ENCODE measurements around the gene GANAB.
"Not testable (repeated sequence)": the region's sequence is repeated elsewhere in the genome, so short reads cannot be mapped to it uniquely, and the experiment has no call there.

The GANAB gene

DNA sequence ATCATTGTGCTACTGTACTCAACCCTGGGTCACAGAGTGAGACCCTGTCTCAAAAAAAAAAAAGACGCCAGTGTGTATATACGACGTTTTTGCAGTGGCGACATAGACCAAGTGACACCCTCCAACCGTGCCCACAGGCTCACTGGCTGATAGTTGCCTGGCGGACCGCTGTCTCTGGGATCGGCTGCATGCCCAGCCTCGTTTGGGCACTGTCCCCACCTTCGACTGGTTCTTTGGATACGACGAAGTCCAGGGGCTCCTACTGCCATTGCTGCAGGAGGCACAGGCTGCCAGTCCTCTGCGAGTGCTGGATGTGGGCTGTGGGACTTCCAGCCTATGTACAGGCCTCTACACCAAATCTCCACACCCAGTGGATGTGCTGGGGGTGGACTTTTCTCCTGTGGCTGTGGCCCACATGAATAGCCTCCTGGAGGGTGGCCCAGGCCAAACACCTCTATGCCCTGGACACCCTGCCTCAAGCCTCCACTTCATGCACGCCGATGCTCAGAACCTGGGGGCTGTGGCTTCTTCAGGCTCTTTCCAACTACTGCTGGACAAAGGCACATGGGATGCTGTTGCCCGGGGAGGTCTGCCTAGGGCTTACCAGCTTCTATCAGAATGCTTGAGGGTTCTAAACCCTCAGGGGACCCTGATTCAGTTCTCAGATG is 20.0 kb upstream of the GANAB start:
- DNase-seq, result no peak

GRCh38 chr11:62665599-62666258 is 19.3 kb upstream of the GANAB start:
- DNase-seq, result peak; percentile 66

DNA sequence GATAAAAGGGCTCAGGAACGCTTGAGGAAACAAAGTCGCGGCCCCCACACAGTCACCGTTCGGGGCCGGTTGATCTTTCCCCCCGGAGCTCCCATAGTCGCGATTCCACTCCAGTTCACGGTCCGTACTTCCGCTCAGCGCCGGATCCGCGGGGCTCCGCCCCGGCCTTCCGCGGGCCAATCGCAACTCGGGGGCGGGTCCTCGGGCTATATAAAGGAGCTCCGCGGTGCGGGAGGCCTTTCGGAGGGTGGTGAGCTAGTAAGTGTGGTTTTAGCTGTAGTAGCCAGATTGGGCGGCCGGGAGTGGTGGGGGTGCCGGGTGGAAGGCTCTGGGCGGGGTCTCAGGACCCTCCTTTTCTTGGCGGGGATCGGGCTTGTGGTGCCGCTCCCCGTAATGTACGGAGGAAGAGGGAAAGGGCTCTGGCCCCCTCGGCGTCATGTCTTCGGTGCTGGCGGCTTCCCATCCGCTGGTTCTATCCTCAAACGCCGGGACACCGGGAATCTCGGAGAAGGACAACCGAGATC is 18.7 kb upstream of the GANAB start, which contains the start of the genes C11orf98 and CSKMT:
TSS of gene C11orf98 (minus strand) at position 136 of the 524 bp plus-strand sequence. CDS start at position 95, 41 bp downstream.
TSS of gene CSKMT (plus strand) at position 238 of the 524 bp plus-strand sequence. CDS start 568 bp downstream, outside the sequence.
- peak; percentile 98 for DNase-seq

GRCh38 chr11:62664405-62665074 is 18.1 kb upstream of the GANAB start:
- no peak for DNase-seq

DNA sequence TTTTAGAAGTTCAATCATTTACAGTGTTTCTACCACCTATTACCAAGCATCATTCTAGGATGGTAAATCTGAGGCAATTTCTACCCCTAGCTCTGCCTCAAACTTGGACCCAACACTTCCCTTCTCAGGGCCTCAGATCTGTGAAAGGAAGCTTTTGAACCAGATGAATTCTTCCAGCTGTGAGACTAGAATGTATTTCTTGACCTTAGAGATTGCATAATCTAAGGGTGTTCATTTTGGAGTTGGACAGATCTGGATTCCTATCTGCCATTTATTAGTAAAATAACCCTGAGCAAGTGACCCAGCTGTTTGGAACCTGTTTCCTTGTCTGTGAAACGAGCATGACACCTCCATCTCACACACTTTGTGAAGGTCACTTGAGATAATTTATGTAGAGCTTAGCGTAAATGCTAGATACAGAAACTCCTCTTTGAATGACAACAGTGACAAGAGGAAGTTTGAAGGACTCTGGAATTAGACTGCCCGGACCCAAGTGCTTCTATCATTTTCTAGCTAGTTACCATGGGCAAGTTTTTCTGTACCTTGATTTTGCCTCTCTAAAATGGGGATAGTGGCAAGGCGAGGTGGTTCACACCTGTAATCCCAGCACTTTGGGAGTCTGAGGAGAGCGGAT is 10.5 kb upstream of the GANAB start:
- no peak for DNase-seq

- DNase-seq, result no peak
Measured at GRCh38 chr11:62654297-62654696, 7.9 kb upstream of the GANAB start.

DNA sequence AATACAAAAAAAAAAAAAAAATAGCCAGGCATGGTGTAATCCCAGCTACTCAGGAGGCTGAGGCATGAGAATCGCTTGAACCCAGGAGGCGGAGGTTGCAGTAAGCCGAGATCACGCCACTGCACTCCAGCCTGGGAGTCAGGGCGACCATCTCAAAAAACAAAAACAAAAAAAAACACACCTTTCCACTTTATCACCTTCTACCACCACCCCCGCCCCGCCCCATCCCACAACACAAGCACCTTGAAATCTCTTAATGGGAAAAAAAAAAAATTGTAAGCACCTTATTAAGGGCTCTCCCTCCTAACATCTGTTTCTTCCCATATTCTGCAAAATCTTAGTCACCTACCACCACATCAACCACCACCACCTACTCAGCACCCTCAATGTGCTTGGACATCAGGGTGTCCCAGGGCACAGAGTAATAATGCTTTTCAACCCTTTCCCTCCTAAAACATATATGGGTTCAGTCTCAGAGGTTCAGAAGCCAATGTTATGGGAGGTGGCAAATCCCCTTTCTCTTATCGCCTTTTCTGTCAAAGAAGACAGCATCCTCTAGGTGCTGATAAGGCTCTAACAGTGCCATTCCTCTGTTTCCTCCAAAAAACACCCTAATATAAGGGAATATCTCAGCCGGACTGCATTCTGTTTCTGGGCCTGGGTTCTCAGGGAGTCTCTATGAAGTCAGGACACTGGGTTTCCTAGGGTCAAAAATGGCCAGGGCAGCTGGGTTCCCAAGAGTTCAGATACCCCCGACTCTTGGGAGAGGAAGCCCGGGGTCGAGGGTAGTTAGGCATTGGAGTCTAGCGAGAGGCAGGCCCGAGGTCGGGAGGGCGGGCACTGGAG is 6.0 kb upstream of the GANAB start:
- no peak for DNase-seq

DNA sequence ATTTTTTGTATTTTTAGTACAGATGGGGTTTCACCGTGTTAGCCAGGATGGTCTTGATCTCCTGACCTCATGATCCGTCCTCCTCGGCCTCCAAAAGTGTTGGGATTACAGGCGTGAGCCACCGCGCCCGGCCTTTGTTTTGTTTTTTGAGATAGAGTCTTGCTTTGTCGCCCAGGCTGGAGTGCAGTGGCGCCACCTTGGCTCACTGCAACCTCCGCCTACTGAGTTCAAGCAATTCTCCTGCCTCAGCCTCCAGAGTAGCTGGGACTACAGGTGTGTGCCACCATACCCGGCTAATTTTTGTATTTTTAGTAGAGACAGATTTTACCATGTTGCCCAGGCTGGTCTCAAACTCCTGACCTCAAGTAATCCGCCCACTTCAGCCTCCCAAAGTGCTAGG is 3.9 kb upstream of the GANAB start:
- not testable (repeated sequence) for DNase-seq

DNA sequence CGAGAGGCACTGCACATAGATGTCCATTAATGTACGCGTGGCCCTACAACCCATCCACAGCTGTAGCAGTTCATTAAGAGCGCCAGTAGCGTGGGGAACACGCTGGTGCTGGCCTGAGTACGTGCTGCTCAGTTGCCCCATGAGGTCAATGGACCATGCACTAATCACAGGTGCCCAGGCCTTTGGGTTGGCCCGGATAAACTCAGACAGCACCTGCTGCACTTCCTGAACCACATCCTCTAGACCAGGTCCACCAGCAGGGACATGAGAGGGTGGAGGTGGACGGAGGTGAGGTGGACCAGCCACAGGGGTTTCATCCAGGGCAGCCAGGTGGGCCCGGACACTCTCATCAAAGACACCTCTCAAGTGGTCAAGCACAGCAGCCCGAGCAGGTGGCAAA is 3.1 kb upstream of the GANAB start:
- no peak for DNase-seq

- DNase-seq, result no peak
Measured at GRCh38 chr11:62648967-62649364, 2.6 kb upstream of the GANAB start.

- DNase-seq, result no peak
Measured at GRCh38 chr11:62648185-62648966, 2.0 kb upstream of the GANAB start.

DNA sequence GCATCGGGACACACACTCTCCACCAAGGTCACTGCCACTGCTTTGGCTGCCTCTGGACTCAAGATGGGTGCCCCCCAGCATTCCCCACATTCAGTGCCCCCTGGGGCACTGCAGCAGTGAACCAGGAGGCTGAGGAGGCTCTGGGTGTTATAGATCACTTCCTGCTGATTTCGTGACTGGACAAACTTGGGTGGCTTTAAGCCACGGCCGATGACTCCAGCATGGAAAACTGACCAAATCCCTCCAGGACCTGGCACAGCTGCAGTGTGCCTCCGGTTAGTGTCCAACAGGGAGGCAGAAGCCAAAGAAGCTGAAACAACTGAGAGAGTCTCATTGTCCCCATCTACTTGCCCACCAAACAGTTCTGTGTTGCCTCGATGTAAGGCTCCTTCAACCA is 1.2 kb upstream of the GANAB start:
- DNase-seq, result no peak

DNA sequence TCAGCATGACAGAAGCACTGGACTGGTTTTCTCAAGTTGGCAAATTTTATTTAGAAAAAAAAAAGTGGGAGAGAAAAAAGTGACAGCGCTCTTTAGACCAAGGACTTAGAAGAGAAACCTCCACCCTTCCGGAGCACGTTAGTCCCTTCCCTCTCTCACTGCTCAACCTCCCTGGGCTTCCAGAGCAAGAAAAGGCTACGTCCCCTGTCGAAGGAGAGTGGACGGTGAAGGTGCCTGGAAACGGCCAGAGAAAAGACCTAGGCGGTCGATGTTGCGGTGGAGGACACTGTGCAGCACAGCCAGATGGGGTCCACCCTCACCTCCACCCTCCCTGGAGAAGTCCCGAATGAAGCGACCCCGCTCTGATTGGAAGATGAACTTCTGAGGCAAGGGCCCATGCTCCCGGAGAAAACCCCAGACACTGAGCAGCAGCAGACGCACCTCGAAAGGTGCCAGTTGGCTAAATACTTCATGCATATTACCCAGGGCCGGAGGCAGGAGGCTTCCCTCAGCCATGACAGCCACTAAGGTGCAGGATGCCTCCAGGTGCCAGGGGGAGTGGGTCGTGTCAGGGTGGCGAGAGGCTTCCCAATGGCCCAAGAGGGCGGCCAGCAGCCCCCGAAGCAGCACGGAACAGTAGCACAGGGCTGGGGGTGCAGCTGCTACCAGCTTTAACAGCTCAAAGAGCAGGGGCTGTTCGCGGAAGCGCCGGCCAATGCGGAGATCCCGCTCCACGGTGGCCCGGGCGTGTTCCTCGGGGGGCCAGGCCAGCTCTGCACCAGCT is 604 bp upstream of the GANAB start:
- no peak for DNase-seq

DNA sequence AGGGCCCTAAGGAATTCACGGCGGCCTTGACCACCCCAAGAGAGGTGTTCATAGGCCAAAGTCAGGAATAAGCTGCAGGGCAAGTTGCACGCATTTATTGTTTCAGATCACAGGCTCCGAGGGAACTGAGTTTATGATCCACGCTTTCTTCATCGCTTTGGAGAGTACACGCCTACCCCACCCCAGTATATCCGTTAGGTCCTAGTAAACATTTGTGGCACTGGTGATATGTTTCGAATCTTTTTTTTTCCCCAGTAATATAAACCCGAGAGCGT is 805 bp downstream of the GANAB start:
- DNase-seq, result no peak

- no peak for DNase-seq
Measured at GRCh38 chr11:62644220-62644619, 2.2 kb downstream of the GANAB start.

DNA sequence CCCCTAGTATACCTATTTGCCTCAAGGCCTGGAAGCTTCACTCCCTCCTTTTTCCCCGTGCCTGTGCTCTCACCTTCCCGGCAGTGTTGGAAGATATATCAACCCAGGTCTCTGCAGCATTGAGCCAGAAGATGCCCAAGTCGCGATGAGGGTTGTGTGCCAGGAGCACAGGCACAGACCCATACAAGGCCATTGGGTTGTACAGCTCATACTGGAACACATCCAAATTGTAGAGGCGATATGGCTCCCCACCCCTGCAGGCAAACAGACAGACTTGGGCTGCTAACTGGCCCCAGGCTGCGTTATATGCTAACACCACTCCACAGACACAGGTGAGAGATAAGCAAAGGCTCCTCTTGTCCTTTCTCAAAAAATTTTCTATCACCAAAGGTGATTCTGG is 13.9 kb downstream of the GANAB start:
- DNase-seq, result no peak

DNA sequence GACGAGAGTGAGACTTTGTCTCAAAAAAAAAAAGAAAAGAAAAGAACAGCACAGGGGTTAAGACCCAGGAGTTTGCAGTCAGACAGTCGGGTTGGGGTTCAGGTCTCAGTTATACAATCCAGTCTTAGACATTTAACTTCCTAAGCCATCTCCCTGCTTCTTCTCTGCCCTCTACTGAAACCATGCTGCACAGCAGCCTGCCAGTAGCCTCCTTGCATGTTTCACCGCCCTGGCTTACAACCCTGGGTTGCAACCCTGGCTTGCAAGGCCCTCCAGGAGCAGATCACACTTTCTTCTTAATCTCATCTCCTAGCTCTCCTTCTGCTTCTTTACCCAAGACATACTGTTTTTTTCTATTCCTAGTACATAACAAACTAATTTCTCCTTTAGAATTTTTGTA is 18.7 kb downstream of the GANAB start:
- no peak for DNase-seq

DNA sequence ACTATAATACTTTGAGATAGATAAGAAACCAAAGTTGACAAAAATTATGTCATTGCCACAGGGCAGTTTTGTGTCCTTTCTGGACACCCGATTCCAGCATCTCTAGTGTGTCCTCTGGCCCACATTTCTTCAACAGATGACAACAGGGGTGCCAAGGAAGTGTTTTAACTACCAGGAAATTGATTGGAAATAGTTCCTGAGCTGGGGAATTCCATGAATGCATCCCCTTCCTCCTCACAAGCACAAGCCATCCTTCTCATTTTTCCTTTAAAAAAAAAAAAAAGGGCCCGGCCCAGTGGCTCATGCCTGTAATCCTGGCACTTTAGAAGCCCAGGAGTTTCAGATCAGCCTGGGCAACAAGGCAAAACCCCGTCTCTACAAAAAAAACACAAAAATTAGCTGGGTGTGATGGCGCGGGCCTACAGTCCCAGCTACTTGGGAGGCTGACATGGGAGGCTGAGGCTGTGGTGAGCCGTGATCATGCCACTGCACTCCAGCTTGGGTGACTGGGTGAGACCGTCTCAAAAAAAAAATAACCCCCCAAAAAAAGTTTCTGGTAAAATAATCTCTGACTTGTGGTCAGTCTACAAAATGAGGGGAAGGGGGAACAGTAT is 23.8 kb downstream of the GANAB start:
- no peak for DNase-seq

GRCh38 chr11:62621567-62622470 is 24.6 kb downstream of the GANAB start, which contains the start of gene B3GAT3:
TSS of gene B3GAT3 (minus strand) at chr11:62621986. CDS start at chr11:62621947, 39 bp downstream.
- peak; percentile 96 for DNase-seq
